Pancreas (tissue), 10 donors: Measurements from ENCODE around the gene CFAP77. TPM values are rescaled to one million over a fixed set of nuclear protein-coding genes. Genes with fewer than 3 reads are reported as not detected.

Source experiments
- ATAC-seq, 4 donors: fragments of 200-7000 bp; cut with Tn5 transposase; one replicate each; pipeline versions ENCODE4 v1.8.0 to v1.9.1; 2020; ENCODE audit warnings: mild to moderate bottlenecking in 4 of 4, moderate library complexity in 4 of 4
- DNase-seq, 6 donors: peaks; one replicate each; pipeline ENCODE4 v3.0.0-alpha.2; 2020
- FAIRE-seq: peaks from 2 replicates; lab custom pipeline; 2012; peaks lifted over from hg19 to GRCh38; lab: Jason Lieb, UNC
- H3K27ac ChIP-seq, 4 donors: fragments of 200-600 bp; sonication (generic); 1 replicate in 3 of 4; 2 replicates in 1 of 4; pipeline versions ENCODE4 v1.5.0 to v1.8.0; 2020
- H3K27me3 ChIP-seq, 4 donors: fragments of 200-600 bp; one replicate each; pipeline ENCODE4 v1.8.0; 2021
- H3K36me3 ChIP-seq, 3 donors: fragments of 200-600 bp; sonication (generic) in 1 of 3; one replicate each; pipeline versions ENCODE4 v1.5.0 to v1.8.0; 2020 to 2021
- H3K4me1 ChIP-seq, 3 donors: fragments of 200-600 bp; one replicate each; pipeline ENCODE4 v1.8.0; 2021
- H3K4me3 ChIP-seq, 4 donors: fragments of 200-600 bp; sonication (generic) in 2 of 4; one replicate each; pipeline versions ENCODE4 v1.5.0 to v1.8.0; 2020 to 2021
- H3K9me3 ChIP-seq, 4 donors: fragments of 200-600 bp; one replicate each; pipeline ENCODE4 v1.8.0; 2021
- CTCF ChIP-seq, 4 donors: fragments of 200-600 bp; sonication (generic) in 3 of 4; IDR thresholded peaks; one replicate each; pipeline versions ENCODE4 v1.5.0 to v1.8.0; 2021; ENCODE audit warnings: antibody characterized with exemption in 4 of 4
- WGBS, 2 donors: extraction: QIAGEN DNeasy Blood & Tissue Kit; methylation state at CpG; one replicate each; pipeline ENCODE4 v1.1.7; 2013; 5-methylcytosine and 5-hydroxymethylcytosine counted together
- intact Hi-C, 3 donors: fragments of 100-400 bp; cut with DNase I; formaldehyde crosslinking; loops; one replicate each; pipeline versions ENCODE4 v1.11.1 to v1.14.2; 2022
- polyA plus RNA-seq, 2 donors: library from polyadenylated mRNA; stranded (reverse); fragments of 200-250 nt; gene quantifications; one replicate each; pipeline ENCODE4 v1.2.3, GENCODE V29; 2013
- total RNA-seq, 6 donors: library from RNA; stranded (reverse); fragmentation: NEBNext Ultra II Directional in 4 of 6; extraction: Animal tissue kit (Norgen Biotek cat#: 25700) in 4 of 6; gene quantifications; one replicate each; pipeline versions ENCODE4 v1.2.1 to v1.2.4, GENCODE V29; 2021 to 2023
- donor health status: healthy with polysubstance abuse.
- donor health status: DM: no; HTN: no; CAD: no; lungs with moderate emphysema.
- donor health status: DM: no; HTN: no; CAD: no.
- donor health status: control.
- donor health status: control.
- donor health status: Bipolar disorder and iron deficiency.
- donor health status: DM: yes; HTN: yes; CAD: no.
- donor health status: DM: no; HTN: no; CAD: no.
- donor health status: DM: no; HTN: no; CAD: no.
- donor health status: DM: yes; HTN: yes; CAD: no.

The CFAP77 gene
- total and polyA plus RNA-seq, 8 donors = not detected

- no peak for ATAC-seq
- no peak for TF ChIP-seq CTCF (IDR thresholded peaks at IDR 0.05)
- H3K4me1 ChIP-seq = no peaks in the 10 kb centered on the region
- no peak overlapping the region for H3K27ac ChIP-seq
- H3K36me3 ChIP-seq = no peaks in the 10 kb centered on the region
- no peak overlapping the region for H3K4me3 ChIP-seq
- peaks cover 0 to 8% (median 0%) of the 10 kb centered on the region in 4 donors for H3K27me3 ChIP-seq
- DNase-seq = no peak
- intact Hi-C loops = no loop called here
- 49% methylated on average over 10 of the region's 10 CpGs for WGBS, 2 donors
- H3K9me3 ChIP-seq = no peaks in the 10 kb centered on the region
- no peak for FAIRE-seq
Observed at GRCh38 chr9:132443951-132444607, 34.1 kb downstream of the CFAP77 start.

- Histone ChIP-seq H3K4me1 (no peaks in the 10 kb centered on the region), H3K36me3 (no peaks in the 10 kb centered on the region), H3K27ac (no peak overlapping the region), H3K9me3 (no peaks in the 10 kb centered on the region), H3K4me3 (no peak overlapping the region), H3K27me3 (no peaks in the 10 kb centered on the region)
- FAIRE-seq = no peak
- DNase-seq = no peak
- 82 to 97% methylated on average over 3 of the region's 3 CpGs for WGBS, 2 donors
- TF ChIP-seq CTCF (IDR thresholded peaks at IDR 0.05) = no peak
- ATAC-seq = no peak
- intact Hi-C loops = no loop called here
Observed at GRCh38 chr9:132446887-132447286, 36.9 kb downstream of the CFAP77 start.

GRCh38 chr9:132447346-132447745, 37.3 kb downstream of the CFAP77 start:
- Histone ChIP-seq H3K36me3 (no peaks in the 10 kb centered on the region), H3K27me3 (no peaks in the 10 kb centered on the region), H3K4me1 (no peaks in the 10 kb centered on the region), H3K27ac (no peak overlapping the region), H3K9me3 (no peaks in the 10 kb centered on the region), H3K4me3 (no peak overlapping the region)
- intact Hi-C loops = no loop called here
- FAIRE-seq (no peak), DNase-seq (no peak), ATAC-seq (no peak)
- WGBS, 2 donors = 55 to 56% methylated on average over 20 of the region's 20 CpGs
- no peak for TF ChIP-seq CTCF (IDR thresholded peaks at IDR 0.05)

DNA sequence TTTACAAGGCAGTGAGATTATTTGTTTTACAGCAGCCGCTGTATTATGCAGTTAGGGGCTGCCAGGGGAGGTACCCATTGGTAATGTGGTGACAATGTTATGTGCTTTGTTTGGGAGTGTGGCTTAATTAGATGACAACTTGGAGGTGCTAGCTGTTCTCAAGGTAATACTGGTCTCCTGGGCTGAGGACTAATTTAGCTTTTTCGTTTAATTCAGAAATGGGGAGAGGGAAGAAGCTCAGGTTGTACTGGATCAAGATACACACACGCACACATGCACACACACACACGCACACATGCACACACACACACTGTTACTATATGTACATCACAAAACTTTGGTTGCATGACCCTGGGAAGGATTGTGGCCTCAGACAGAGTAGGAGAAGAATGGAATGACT, 37.9 kb downstream of the CFAP77 start:
- Histone ChIP-seq H3K4me1 (no peaks in the 10 kb centered on the region), H3K27me3 (no peaks in the 10 kb centered on the region), H3K27ac (no peak overlapping the region), H3K36me3 (no peaks in the 10 kb centered on the region), H3K9me3 (no peaks in the 10 kb centered on the region), H3K4me3 (no peak overlapping the region)
- intact Hi-C loops = no loop called here
- ATAC-seq (no peak), FAIRE-seq (no peak), DNase-seq (no peak)
- 75 to 79% methylated on average over 4 of the region's 4 CpGs for WGBS, 2 donors
- TF ChIP-seq CTCF (IDR thresholded peaks at IDR 0.05) = no peak

- TF ChIP-seq CTCF (IDR thresholded peaks at IDR 0.05) = no peak
- no peaks in the 10 kb centered on the region for H3K27me3 ChIP-seq
- no peak overlapping the region for H3K4me3 ChIP-seq
- H3K27ac ChIP-seq = no peak overlapping the region
- ATAC-seq (no peak), DNase-seq (no peak), FAIRE-seq (no peak)
- H3K4me1 ChIP-seq = no peaks in the 10 kb centered on the region
- intact Hi-C loops = no loop called here
- 76 to 79% methylated on average over 7 to 10 of the region's 10 CpGs for WGBS, 2 donors
- no peaks in the 10 kb centered on the region for H3K9me3 ChIP-seq
- no peaks in the 10 kb centered on the region for H3K36me3 ChIP-seq
Observed at GRCh38 chr9:132451276-132451675, 41.3 kb downstream of the CFAP77 start.
